Mesendoderm (in vitro differentiated cells): ENCODE measurements around the gene NFE2L3.
"Not testable (repeated sequence)": the region's sequence is repeated elsewhere in the genome, so short reads cannot be mapped to it uniquely, and the experiment has no call there.

ENCODE experiments used
- DNase-seq: peaks from one replicate; pipeline ENCODE4 v3.0.0; 2013
- H2AK5ac ChIP-seq: 2 replicates; pipeline ENCODE4 v1.6.1; 2013; ENCODE audit warnings: low read length, inconsistent platforms
- H2BK120ac ChIP-seq: 2 replicates; pipeline ENCODE4 v1.6.1; 2013; ENCODE audit warnings: low read depth, mild to moderate bottlenecking, low read length, moderate library complexity, mixed read lengths
- H2BK15ac ChIP-seq: replicated peaks from 2 replicates; pipeline ENCODE4 v1.6.1; 2013; ENCODE audit warnings: low read depth, mild to moderate bottlenecking, moderate library complexity
- H2BK5ac ChIP-seq: 2 replicates; pipeline ENCODE4 v1.6.1; 2013; ENCODE audit warnings: low read length, inconsistent platforms
- H3K18ac ChIP-seq: 2 replicates; pipeline ENCODE4 v1.6.1; 2013; ENCODE audit warnings: mild to moderate bottlenecking, low read length, mixed read lengths
- H3K23ac ChIP-seq: one replicate; pipeline ENCODE4 v1.6.1; 2013; ENCODE audit warnings: low read length
- H3K27ac ChIP-seq: 2 replicates; pipeline ENCODE4 v1.5.1; 2013; ENCODE audit warnings: low read depth, mild to moderate bottlenecking, inconsistent platforms, low read length, moderate library complexity
- H3K27me3 ChIP-seq: 2 replicates; pipeline ENCODE4 v1.6.1; 2013; ENCODE audit warnings: low read length, control low read depth, mild to moderate bottlenecking, inconsistent platforms; ENCODE audit not compliant: insufficient read depth, poor library complexity
- H3K36me3 ChIP-seq: 2 replicates; pipeline ENCODE4 v1.6.1; 2013; ENCODE audit warnings: low read length, inconsistent platforms; ENCODE audit not compliant: control insufficient read depth, insufficient read depth
- H3K4ac ChIP-seq: one replicate; pipeline ENCODE4 v1.6.1; 2013; ENCODE audit warnings: low read depth, mild to moderate bottlenecking, low read length, moderate library complexity
- H3K4me1 ChIP-seq: 2 replicates; pipeline ENCODE4 v1.6.1; 2013; ENCODE audit warnings: low read depth, low read length, inconsistent platforms; ENCODE audit not compliant: control insufficient read depth
- H3K4me2 ChIP-seq: 2 replicates; pipeline ENCODE4 v1.6.1; 2013; ENCODE audit warnings: low read length
- H3K4me3 ChIP-seq: 2 replicates; pipeline ENCODE4 v1.5.1; 2013; ENCODE audit warnings: mild to moderate bottlenecking, low read length
- H3K56ac ChIP-seq: one replicate; pipeline ENCODE4 v1.6.1; 2013; ENCODE audit warnings: low read length
- H3K79me1 ChIP-seq: 2 replicates; pipeline ENCODE4 v1.6.1; 2013; ENCODE audit warnings: low read length, inconsistent platforms
- H3K79me2 ChIP-seq: 2 replicates; pipeline ENCODE4 v1.6.1; 2013; ENCODE audit warnings: mild to moderate bottlenecking, low read length; ENCODE audit not compliant: control insufficient read depth, insufficient read depth
- H3K9ac ChIP-seq: 2 replicates; pipeline ENCODE4 v1.6.1; 2013; ENCODE audit warnings: low read length, inconsistent platforms
- H4K5ac ChIP-seq: one replicate; pipeline ENCODE4 v1.6.1; 2013; ENCODE audit warnings: low read length
- H4K8ac ChIP-seq: one replicate; pipeline ENCODE4 v1.6.1; 2013; ENCODE audit warnings: low read depth, mild to moderate bottlenecking, control low read depth, low read length, moderate library complexity
- WGBS: extraction: QIAGEN DNeasy Blood & Tissue Kit; methylation state at CpG from one replicate; pipeline ENCODE4 v1.1.7; 2013; ENCODE audit warnings: low lambda C conversion rate, missing lambda C conversion rate; ENCODE audit not compliant: insufficient coverage; ENCODE audit errors: extremely low coverage; 5-methylcytosine and 5-hydroxymethylcytosine counted together

Gene NFE2L3

GRCh38 chr7:26160896-26161295 lies 8.9 kb downstream of the NFE2L3 start:
- no peak overlapping the region for H2BK15ac ChIP-seq
- no peak overlapping the region for H2BK120ac ChIP-seq
- no peak overlapping the region for H3K9ac ChIP-seq
- H3K27ac ChIP-seq = no peak overlapping the region
- H3K4me2 ChIP-seq = no peak overlapping the region
- DNase-seq = no peak
- no peak overlapping the region for H3K4me3 ChIP-seq
- H4K5ac ChIP-seq = no peak overlapping the region
- peaks cover 63% of the 10 kb centered on the region for H3K79me2 ChIP-seq
- H3K4me1 ChIP-seq = peaks cover 5% of the 10 kb centered on the region
- H3K56ac ChIP-seq = no peak overlapping the region
- H3K79me1 ChIP-seq = peaks cover 4% of the 10 kb centered on the region
- H3K36me3 ChIP-seq = no peaks in the 10 kb centered on the region
- H4K8ac ChIP-seq = no peak overlapping the region
- no peak overlapping the region for H2BK5ac ChIP-seq
- H2AK5ac ChIP-seq = no peak overlapping the region
- H3K27me3 ChIP-seq = no peaks in the 10 kb centered on the region
- WGBS = no CpG with 5 or more reads among the region's 2 CpGs
- H3K23ac ChIP-seq = no peak overlapping the region
- no peak overlapping the region for H3K4ac ChIP-seq
- H3K18ac ChIP-seq = no peak overlapping the region

GRCh38 chr7:26162431-26162830 lies 10.4 kb downstream of the NFE2L3 start:
- Histone ChIP-seq H3K4ac (no peak overlapping the region), H3K4me3 (no peak overlapping the region), H3K4me1 (peaks cover 8% of the 10 kb centered on the region), H3K4me2 (no peak overlapping the region), H2BK120ac (no peak overlapping the region), H3K27ac (no peak overlapping the region), H3K36me3 (no peaks in the 10 kb centered on the region), H2BK15ac (no peak overlapping the region), H2AK5ac (no peak overlapping the region), H3K27me3 (no peaks in the 10 kb centered on the region), H3K79me2 (peaks cover 65% of the 10 kb centered on the region), H3K18ac (no peak overlapping the region), H3K9ac (no peak overlapping the region), H3K56ac (no peak overlapping the region), H3K23ac (no peak overlapping the region), H4K8ac (no peak overlapping the region), H4K5ac (no peak overlapping the region), H3K79me1 (peaks cover 7% of the 10 kb centered on the region), H2BK5ac (no peak overlapping the region)
- DNase-seq = no peak
- WGBS = no CpG with 5 or more reads among the region's 2 CpGs

GRCh38 chr7:26163804-26164203 lies 11.8 kb downstream of the NFE2L3 start:
- H2BK5ac ChIP-seq, H2BK15ac ChIP-seq, DNase-seq, H3K4me1 ChIP-seq, H3K4me3 ChIP-seq, H3K4ac ChIP-seq, H3K27ac ChIP-seq, H2AK5ac ChIP-seq, H3K36me3 ChIP-seq, H3K18ac ChIP-seq, H3K9ac ChIP-seq, H4K8ac ChIP-seq, H3K27me3 ChIP-seq, H4K5ac ChIP-seq, H3K23ac ChIP-seq, H3K79me1 ChIP-seq, H2BK120ac ChIP-seq, H3K4me2 ChIP-seq, H3K56ac ChIP-seq: not testable (repeated sequence)
- H3K79me2 ChIP-seq = peaks cover 54% of the 10 kb centered on the region
- no CpG with 5 or more reads among the region's 1 CpG for WGBS

GRCh38 chr7:26165950-26166683 lies 14.1 kb downstream of the NFE2L3 start:
- Histone ChIP-seq H3K4ac (no peak overlapping the region), H3K4me1 (peaks cover 5% of the 10 kb centered on the region), H3K27ac (no peak overlapping the region), H4K8ac (no peak overlapping the region), H3K36me3 (no peaks in the 10 kb centered on the region), H3K56ac (no peak overlapping the region), H2BK120ac (no peak overlapping the region), H3K18ac (no peak overlapping the region), H3K23ac (no peak overlapping the region), H3K27me3 (no peaks in the 10 kb centered on the region), H4K5ac (no peak overlapping the region), H3K79me1 (peaks cover 6% of the 10 kb centered on the region), H3K4me3 (no peak overlapping the region), H2BK5ac (no peak overlapping the region), H3K79me2 (peaks cover 48% of the 10 kb centered on the region), H3K4me2 (no peak overlapping the region), H2AK5ac (no peak overlapping the region), H3K9ac (no peak overlapping the region), H2BK15ac (no peak overlapping the region)
- no CpG with 5 or more reads among the region's 9 CpGs for WGBS
- no peak for DNase-seq

GRCh38 chr7:26166684-26167266 lies 14.8 kb downstream of the NFE2L3 start:
- no CpG with 5 or more reads among the region's 5 CpGs for WGBS
- no peak for DNase-seq

More at GRCh38 chr7:26166684-26167266, 14.8 kb downstream of the NFE2L3 start:
- Histone ChIP-seq H2BK120ac (no peak overlapping the region), H3K56ac (peak overlapping the region; percentile 31), H3K79me1 (peaks cover 6% of the 10 kb centered on the region), H3K27me3 (no peaks in the 10 kb centered on the region), H3K4me3 (no peak overlapping the region), H4K5ac (no peak overlapping the region), H2BK5ac (no peak overlapping the region), H3K18ac (no peak overlapping the region), H3K4ac (no peak overlapping the region), H3K4me1 (peaks cover 5% of the 10 kb centered on the region), H3K23ac (no peak overlapping the region), H3K27ac (no peak overlapping the region), H3K9ac (no peak overlapping the region), H2AK5ac (no peak overlapping the region), H3K4me2 (no peak overlapping the region), H3K36me3 (no peaks in the 10 kb centered on the region), H3K79me2 (peaks cover 48% of the 10 kb centered on the region), H2BK15ac (no peak overlapping the region), H4K8ac (no peak overlapping the region)
